HG02870 (cell line): Measurements from ENCODE around the gene ANGEL2.
"Not testable (repeated sequence)": the region's sequence is repeated elsewhere in the genome, so short reads cannot be mapped to it uniquely, and the experiment has no call there.

ENCODE experiments used
- ATAC-seq: cut with Tn5 transposase; IDR thresholded peaks from one replicate; pipeline ENCODE4 v1.9.1; 2021; ENCODE audit warnings: mild to moderate bottlenecking, moderate library complexity; ENCODE audit not compliant: unreplicated experiment

Gene ANGEL2

DNA sequence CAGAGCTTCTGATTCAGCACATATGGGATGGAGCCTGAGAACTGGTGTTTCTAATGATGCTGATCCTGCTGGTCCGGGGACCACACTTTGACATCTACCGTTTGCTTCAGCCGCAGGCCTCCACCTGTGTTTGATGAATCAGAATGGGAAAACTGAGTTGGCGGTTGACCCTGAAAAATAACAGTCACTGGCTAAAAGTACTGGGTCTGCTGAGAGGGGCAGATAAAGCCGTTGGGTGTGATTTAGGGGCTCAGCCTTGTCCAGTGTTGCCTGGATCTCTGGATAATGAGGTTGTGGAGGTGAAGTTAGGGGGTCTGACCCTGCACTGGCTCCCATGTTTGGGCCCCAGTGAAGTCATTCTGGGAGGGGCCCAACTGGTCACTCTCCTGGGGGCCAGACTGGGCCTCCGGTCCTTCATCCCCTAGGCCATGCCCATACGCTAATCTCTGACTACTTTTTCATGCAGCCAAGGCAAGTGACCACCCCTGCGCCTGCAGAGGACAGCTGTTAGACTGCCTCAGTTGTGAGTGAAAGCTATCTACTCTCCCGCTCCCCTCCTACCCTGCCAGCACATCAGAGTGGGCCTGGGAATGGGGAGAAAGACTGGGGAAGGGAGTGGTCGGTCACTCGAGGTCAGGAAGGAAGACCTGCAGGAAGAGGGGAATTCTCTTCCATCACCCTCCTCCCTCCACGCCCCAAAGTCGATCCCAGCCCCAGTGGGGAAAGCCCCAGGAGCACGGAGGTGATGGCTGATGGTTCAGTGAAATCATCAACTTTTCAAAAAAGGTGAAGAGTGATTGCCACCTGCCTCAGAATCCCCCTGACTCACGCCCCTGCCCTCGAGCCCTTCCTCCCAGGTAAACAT lies 37.7 kb downstream of the ANGEL2 start:
- ATAC-seq: peak; percentile 40

- no peak for ATAC-seq
Measured at GRCh38 chr1:212976586-212976985, 39.1 kb downstream of the ANGEL2 start.

DNA sequence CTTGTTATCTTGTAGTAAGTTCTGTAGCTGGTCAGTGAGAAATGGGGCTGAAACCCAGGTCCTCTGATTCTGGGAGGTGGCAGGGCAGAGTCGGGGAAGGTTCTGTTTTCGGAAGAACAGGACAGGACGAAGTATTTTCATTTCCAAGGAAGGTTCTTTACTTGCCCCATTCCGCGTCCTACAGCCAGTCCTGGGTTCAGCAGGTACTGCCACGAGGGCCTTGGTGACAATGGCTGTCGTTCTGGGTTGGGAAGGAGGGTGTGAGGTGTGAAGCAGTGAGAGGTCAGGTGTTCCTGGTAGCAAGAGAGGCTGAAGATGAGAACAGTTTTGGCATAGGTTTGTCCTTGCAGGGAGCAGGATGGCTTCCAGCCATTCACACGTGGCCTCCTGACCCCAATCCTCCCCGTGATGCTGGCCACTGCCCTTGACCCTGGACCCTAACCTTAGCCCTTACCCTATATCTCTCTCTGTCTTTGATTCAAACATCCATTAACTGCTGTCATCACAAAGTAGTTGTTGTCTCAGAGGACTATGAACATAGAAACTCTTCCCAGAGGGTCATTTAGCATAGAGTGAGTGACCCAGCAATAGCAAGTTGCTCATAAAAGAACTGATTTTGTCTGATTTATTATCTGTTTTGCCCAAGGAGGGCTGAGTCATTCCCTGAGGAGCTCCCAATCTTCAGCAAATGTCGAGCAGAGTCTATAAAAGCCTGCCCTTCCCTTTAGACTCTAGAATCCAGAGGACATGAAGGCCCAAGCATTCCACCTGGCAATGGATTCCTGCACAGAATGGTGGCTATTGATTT lies 40.4 kb downstream of the ANGEL2 start:
- no peak for ATAC-seq

DNA sequence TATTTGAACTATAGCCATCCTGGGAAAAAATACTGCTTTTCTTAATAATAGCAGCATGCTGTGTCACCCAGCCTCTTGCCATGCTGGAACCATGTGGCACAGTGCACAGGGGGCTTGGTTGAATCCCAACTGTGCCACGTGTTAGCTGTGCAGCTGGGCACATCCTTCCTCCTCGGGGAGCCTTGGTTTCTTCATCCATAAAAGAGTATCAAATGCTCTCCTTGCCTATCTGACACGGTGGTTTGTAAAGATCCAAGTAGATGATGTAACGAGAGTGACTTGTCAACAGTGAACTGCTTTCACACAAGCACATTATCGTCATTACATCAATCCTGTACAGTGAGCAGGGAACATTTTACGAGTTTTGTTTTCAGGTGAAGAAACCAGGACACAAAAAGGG lies 41.0 kb downstream of the ANGEL2 start:
- no peak for ATAC-seq

- no peak for ATAC-seq
Measured at GRCh38 chr1:212973899-212974298, 41.8 kb downstream of the ANGEL2 start.

DNA sequence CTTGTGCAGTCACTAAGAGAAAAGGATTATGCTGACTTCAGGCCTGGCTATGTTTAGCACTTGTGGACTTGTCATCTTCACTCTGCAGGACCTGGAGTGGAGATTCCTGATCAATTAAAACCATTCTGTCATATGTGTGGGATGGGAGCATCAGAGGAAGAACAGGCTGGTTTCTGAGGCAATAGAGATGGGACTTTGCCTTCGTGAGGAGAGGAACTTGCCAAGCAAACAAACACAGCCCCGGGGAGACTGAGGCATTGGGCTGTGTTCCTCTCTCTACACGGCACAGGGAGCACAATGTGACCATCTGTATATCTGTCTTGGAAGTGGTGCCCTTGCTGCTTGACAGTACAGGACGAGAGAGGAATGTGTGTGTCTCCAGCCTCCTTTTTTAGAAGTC lies 42.2 kb downstream of the ANGEL2 start:
- no peak for ATAC-seq

DNA sequence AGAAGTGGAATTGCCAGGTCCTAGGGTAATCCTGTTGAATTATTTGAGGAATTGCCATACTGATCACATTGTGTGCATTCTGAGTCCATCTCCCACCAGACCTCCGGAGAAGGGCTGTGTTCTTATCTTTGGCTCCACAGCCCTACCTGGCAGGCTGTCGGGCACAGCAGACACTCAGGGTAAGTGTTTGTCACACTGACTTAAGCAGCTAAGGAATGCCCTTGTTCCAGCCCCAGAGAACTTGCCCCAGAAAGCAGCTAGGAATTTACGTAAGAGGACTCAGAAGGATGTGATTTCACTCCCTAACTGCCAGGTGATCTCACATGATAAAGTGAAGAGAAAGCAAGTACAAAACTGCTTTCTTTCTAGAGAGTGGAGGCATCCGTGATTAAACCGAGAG lies 44.4 kb downstream of the ANGEL2 start:
- no peak for ATAC-seq

DNA sequence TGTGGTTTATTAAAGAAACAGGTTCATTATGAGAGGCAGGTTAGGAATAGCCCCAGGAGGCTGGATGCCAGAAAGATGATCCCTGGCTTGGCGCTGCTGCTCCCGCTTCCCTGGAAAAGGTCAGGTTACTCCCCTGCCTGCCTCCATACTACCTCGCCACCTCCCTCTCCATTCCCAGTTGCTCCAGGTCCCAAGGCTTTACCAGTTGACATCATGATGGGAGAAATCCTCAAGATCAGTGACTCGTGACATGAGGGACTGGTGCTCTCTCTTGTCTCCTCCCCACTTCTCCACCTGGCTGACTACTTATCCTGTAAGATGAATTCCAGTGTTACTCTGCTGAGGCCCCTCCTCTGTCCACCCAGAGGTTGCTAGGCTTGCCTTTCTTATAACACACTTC lies 45.6 kb downstream of the ANGEL2 start:
- no peak for ATAC-seq

GRCh38 chr1:212968368-212968863 lies 47.3 kb downstream of the ANGEL2 start:
- ATAC-seq: peak; percentile 70

DNA sequence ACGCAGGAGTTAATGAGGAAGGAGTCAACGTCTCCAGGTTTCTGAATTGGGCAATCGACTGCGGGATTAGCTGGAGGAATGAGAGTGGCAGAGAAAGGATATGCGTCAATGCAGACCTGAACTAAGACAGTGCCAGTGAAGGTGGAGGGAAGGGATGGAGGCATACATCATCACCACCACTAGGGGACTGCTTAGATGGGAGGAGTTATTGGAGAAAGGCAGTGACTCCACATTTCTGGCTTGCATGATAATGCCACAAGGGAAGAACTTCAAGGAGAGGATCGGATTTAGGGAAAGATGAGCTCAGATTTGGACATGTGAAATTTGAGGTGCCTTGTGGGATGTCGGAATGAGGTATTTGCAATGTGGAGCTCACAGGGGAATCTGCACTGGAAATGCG lies 47.9 kb downstream of the ANGEL2 start:
- peak; percentile 42 for ATAC-seq

DNA sequence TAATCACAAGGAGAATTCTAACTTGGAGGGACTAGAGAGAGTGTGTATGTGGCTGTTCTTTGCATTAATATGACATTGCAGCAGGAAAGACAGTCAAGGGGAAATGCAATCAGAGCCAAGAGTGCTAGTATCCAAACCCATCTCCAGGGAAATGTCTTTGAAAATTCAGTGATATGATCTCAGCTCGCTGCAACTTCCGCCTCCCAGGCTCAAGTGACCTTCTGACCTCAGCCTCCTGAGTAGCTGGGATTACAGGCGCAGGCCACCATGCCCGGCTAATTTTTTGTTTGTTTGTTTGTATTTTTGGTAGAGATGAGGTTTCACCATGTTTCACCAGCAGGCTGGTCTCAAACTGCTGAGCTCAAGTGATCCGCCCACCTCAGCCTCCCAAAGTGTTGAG lies 49.1 kb downstream of the ANGEL2 start:
- no peak for ATAC-seq

- ATAC-seq: not testable (repeated sequence)
Measured at GRCh38 chr1:212964993-212965392, 50.7 kb downstream of the ANGEL2 start.

GRCh38 chr1:212964102-212964501 lies 51.6 kb downstream of the ANGEL2 start:
- ATAC-seq: no peak

DNA sequence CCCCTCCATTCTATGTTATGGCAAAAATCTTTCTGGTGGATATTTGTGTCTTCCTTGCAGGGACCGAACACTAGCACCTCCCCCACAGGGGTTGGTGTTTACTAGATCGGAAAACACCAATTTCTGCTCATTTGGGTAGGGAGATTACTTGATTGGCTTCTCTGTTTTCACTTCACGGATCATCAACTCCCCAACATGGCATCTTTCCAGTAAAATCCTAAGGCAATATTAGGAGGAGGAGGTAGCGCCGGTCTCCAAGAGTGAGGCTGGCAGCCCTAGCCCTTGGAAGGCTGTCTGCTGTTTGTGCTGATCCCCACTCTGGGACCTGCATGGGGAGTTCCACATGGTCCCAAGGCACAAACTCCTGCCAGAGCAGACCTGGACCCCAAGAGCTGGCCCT lies 53.2 kb downstream of the ANGEL2 start:
- no peak for ATAC-seq

DNA sequence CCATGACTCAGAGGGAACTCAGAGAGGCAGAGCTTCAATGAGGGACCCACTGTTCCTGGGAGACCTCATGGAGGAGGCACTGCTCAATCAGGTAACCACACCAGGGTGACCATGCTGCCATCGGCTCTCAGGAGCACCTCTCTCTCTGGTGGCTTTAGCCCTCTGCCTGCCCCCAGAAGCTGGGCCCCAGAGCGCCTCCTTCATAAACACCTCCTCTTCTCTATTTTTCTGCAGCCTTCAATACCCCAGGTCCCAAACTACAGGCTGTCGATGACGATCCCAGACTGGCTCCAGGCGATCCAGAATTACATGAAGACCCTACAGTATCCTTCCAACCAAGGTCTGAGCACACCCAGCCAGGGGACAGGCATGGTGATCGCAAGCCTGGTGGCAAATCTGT lies 54.7 kb downstream of the ANGEL2 start:
- no peak for ATAC-seq

DNA sequence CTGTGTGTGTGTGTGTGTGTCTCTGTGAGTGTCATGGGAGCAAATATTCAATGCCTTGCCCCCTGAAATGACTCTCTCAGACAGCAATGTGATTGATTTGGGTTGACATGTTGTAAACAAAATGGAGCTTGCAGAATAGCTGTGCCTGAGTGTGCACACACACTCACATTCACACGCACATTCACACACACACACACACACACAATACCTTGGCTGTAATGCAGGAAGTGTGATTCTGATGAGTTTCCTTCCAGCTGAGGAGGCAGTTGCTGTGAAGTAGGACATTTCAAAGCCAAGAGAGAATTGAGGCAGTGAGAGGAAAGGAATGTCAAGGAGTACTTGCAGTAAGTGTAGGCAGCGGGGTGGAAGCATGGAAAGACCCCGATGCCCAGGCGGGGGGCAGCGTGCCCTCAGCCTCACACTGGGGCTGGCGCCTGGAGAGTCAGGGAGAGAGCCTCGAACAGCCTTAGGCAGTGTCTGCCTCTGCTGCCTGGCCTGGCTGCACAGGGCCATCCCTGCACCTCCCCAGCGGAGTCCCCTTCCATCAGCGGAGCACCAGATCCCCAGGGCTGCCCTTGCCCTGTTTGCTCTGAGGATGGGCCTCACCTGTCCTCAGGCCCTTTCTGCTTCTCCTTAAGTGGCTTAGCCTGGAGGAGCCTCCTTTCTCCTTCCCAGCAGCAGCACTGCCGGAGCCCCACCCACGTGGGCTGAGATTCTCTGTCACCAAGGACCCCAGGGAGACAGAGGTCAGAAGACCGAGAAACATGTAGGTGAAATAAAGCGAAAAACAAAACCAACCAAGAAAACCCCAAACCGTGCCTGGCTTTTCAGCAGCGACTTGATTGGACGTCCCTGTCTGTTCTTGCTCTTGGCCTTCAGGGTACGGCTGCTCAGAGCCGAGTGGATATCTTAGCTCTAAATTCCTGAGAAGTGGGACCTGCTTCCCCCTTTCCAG lies 56.1 kb downstream of the ANGEL2 start:
- ATAC-seq: peak; percentile 73

GRCh38 chr1:212958175-212958574 lies 57.5 kb downstream of the ANGEL2 start:
- no peak for ATAC-seq

DNA sequence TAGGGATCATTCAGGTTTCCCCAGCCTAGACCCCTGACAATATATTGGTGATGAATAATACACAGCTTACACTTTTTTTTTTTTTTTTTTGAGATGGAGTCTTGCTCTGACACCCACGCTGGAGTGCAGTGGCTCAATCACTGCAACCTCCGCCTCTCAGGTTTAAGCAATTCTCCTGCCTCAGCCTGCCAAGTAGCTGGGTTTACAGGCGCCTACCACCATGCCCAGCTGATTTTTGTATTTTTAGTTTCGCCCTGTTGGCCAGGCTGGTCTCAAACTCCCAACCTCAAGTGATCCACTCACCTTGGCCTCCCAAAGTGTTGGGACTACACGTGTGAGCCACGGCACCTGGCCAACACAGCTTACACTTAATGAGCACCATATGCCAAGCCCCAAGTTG lies 58.1 kb downstream of the ANGEL2 start:
- no peak for ATAC-seq

- peak; percentile 18 for ATAC-seq
Measured at GRCh38 chr1:212955961-212956620, 59.6 kb downstream of the ANGEL2 start.

- no peak for ATAC-seq
Measured at GRCh38 chr1:212955098-212955497, 60.6 kb downstream of the ANGEL2 start.
